ENCODE results near the gene GRIA1.

The GRIA1 gene

GRCh38 chr5:153794327-153794726, 303.9 kb downstream of the GRIA1 start:
- no CpG with 5 or more reads among the region's 10 CpGs for WGBS (ENCODE audit: extremely low coverage, insufficient coverage, insufficient read length)
- H3K18ac ChIP-seq (ENCODE audit: low read length): no peak overlapping the region
- H3K27ac ChIP-seq (ENCODE audit: low read depth, low read length): no peak overlapping the region

GRCh38 chr5:153796527-153796926, 306.1 kb downstream of the GRIA1 start:
- WGBS (ENCODE audit: extremely low coverage, insufficient coverage, insufficient read length): no CpG with 5 or more reads among the region's 2 CpGs
- no peak for DNase-seq

More at GRCh38 chr5:153794327-153794726, 303.9 kb downstream of the GRIA1 start:
- H3K4me1 ChIP-seq (ENCODE audit: control insufficient read depth in 1 of 2, insufficient read depth in 2 of 2, low read length in 2 of 2): no peaks in the 10 kb centered on the region
- H4K12ac ChIP-seq (ENCODE audit: low read depth, low read length): no peak overlapping the region
- no peaks in the 10 kb centered on the region for H3K9me3 ChIP-seq (ENCODE audit: insufficient read depth, low read depth, low read length)
- no peak overlapping the region for H2BK12ac ChIP-seq (ENCODE audit: low read length)
- no peak overlapping the region for H2AFZ ChIP-seq (ENCODE audit: insufficient read depth, low read length, poor library complexity)
- no peak overlapping the region for H3K14ac ChIP-seq (ENCODE audit: low read length)
- no peak overlapping the region for H2BK5ac ChIP-seq (ENCODE audit: low read depth, low read length, poor library complexity)
- no peak overlapping the region for H3K9ac ChIP-seq (ENCODE audit: low read length)
- no peaks in the 10 kb centered on the region for H3K27me3 ChIP-seq (ENCODE audit: insufficient read depth, low read length)
- no peaks in the 10 kb centered on the region for H3K79me1 ChIP-seq (ENCODE audit: low read length)
- no peak overlapping the region for H3K23ac ChIP-seq (ENCODE audit: low read length)
- H3K36me3 ChIP-seq (ENCODE audit: control insufficient read depth in 1 of 2, insufficient read depth in 2 of 2, low read length in 2 of 2): no peaks in the 10 kb centered on the region
- H2BK120ac ChIP-seq (ENCODE audit: insufficient read depth, low read length, poor library complexity): no peak overlapping the region
- H4K8ac ChIP-seq (ENCODE audit: low read depth, low read length): no peak overlapping the region
- H2AK5ac ChIP-seq (ENCODE audit: low read length): no peak overlapping the region
- no peak overlapping the region for H3K4me3 ChIP-seq (ENCODE audit: low read depth, low read length)
- no peak overlapping the region for H4K91ac ChIP-seq (ENCODE audit: low read depth, low read length)
- no peak overlapping the region for H3K4ac ChIP-seq (ENCODE audit: low read depth, low read length)
- no peak for DNase-seq
- H3K4me2 ChIP-seq (ENCODE audit: low read length): no peak overlapping the region
- no peaks in the 10 kb centered on the region for H3K79me2 ChIP-seq (ENCODE audit: control insufficient read depth, insufficient read depth, low read length, poor library complexity)

GRCh38 chr5:153797484-153797883, 307.0 kb downstream of the GRIA1 start:
- no peak overlapping the region for H2BK12ac ChIP-seq (ENCODE audit: low read length)
- no peak overlapping the region for H2BK120ac ChIP-seq (ENCODE audit: insufficient read depth, low read length, poor library complexity)
- H2AK5ac ChIP-seq (ENCODE audit: low read length): no peak overlapping the region
- no peak overlapping the region for H3K18ac ChIP-seq (ENCODE audit: low read length)
- H3K79me1 ChIP-seq (ENCODE audit: low read length): no peaks in the 10 kb centered on the region
- H3K36me3 ChIP-seq (ENCODE audit: control insufficient read depth in 1 of 2, insufficient read depth in 2 of 2, low read length in 2 of 2): no peaks in the 10 kb centered on the region
- no peak overlapping the region for H3K4ac ChIP-seq (ENCODE audit: low read depth, low read length)
- no peak overlapping the region for H3K9ac ChIP-seq (ENCODE audit: low read length)
- H3K9me3 ChIP-seq (ENCODE audit: insufficient read depth, low read depth, low read length): peaks cover 4% of the 10 kb centered on the region
- no peaks in the 10 kb centered on the region for H3K27me3 ChIP-seq (ENCODE audit: insufficient read depth, low read length)
- H3K27ac ChIP-seq (ENCODE audit: low read depth, low read length): no peak overlapping the region
- no peak overlapping the region for H2AFZ ChIP-seq (ENCODE audit: insufficient read depth, low read length, poor library complexity)
- H3K14ac ChIP-seq (ENCODE audit: low read length): no peak overlapping the region
- H3K4me3 ChIP-seq (ENCODE audit: low read depth, low read length): no peak overlapping the region
- WGBS (ENCODE audit: extremely low coverage, insufficient coverage, insufficient read length): no CpG with 5 or more reads among the region's 3 CpGs
- DNase-seq: no peak
- no peak overlapping the region for H3K23ac ChIP-seq (ENCODE audit: low read length)
- H2BK5ac ChIP-seq (ENCODE audit: low read depth, low read length, poor library complexity): no peak overlapping the region
- H3K79me2 ChIP-seq (ENCODE audit: control insufficient read depth, insufficient read depth, low read length, poor library complexity): no peaks in the 10 kb centered on the region
- H3K4me2 ChIP-seq (ENCODE audit: low read length): no peak overlapping the region
- no peak overlapping the region for H4K8ac ChIP-seq (ENCODE audit: low read depth, low read length)
- no peaks in the 10 kb centered on the region for H3K4me1 ChIP-seq (ENCODE audit: control insufficient read depth in 1 of 2, insufficient read depth in 2 of 2, low read length in 2 of 2)
- H4K91ac ChIP-seq (ENCODE audit: low read depth, low read length): no peak overlapping the region
- no peak overlapping the region for H4K12ac ChIP-seq (ENCODE audit: low read depth, low read length)

More at GRCh38 chr5:153796527-153796926, 306.1 kb downstream of the GRIA1 start:
- H3K4me1 ChIP-seq (ENCODE audit: control insufficient read depth in 1 of 2, insufficient read depth in 2 of 2, low read length in 2 of 2): no peaks in the 10 kb centered on the region
- H3K27me3 ChIP-seq (ENCODE audit: insufficient read depth, low read length): no peaks in the 10 kb centered on the region
- no peak overlapping the region for H2AFZ ChIP-seq (ENCODE audit: insufficient read depth, low read length, poor library complexity)
- peaks cover 4% of the 10 kb centered on the region for H3K9me3 ChIP-seq (ENCODE audit: insufficient read depth, low read depth, low read length)
- no peak overlapping the region for H4K91ac ChIP-seq (ENCODE audit: low read depth, low read length)
- H4K8ac ChIP-seq (ENCODE audit: low read depth, low read length): no peak overlapping the region
- no peak overlapping the region for H2BK12ac ChIP-seq (ENCODE audit: low read length)
- no peak overlapping the region for H3K9ac ChIP-seq (ENCODE audit: low read length)
- H3K18ac ChIP-seq (ENCODE audit: low read length): no peak overlapping the region
- no peaks in the 10 kb centered on the region for H3K79me1 ChIP-seq (ENCODE audit: low read length)
- H2AK5ac ChIP-seq (ENCODE audit: low read length): no peak overlapping the region
- no peak overlapping the region for H4K12ac ChIP-seq (ENCODE audit: low read depth, low read length)
- H3K14ac ChIP-seq (ENCODE audit: low read length): no peak overlapping the region
- H3K36me3 ChIP-seq (ENCODE audit: control insufficient read depth in 1 of 2, insufficient read depth in 2 of 2, low read length in 2 of 2): no peaks in the 10 kb centered on the region
- no peak overlapping the region for H3K4me3 ChIP-seq (ENCODE audit: low read depth, low read length)
- no peak overlapping the region for H3K4me2 ChIP-seq (ENCODE audit: low read length)
- H3K23ac ChIP-seq (ENCODE audit: low read length): no peak overlapping the region
- H3K27ac ChIP-seq (ENCODE audit: low read depth, low read length): no peak overlapping the region
- no peak overlapping the region for H3K4ac ChIP-seq (ENCODE audit: low read depth, low read length)
- no peak overlapping the region for H2BK5ac ChIP-seq (ENCODE audit: low read depth, low read length, poor library complexity)
- H3K79me2 ChIP-seq (ENCODE audit: control insufficient read depth, insufficient read depth, low read length, poor library complexity): no peaks in the 10 kb centered on the region
- no peak overlapping the region for H2BK120ac ChIP-seq (ENCODE audit: insufficient read depth, low read length, poor library complexity)

GRCh38 chr5:153798830-153799229, 308.4 kb downstream of the GRIA1 start:
- Histone ChIP-seq H4K91ac (ENCODE audit: low read depth, low read length) (no peak overlapping the region), H3K14ac (ENCODE audit: low read length) (no peak overlapping the region), H4K12ac (ENCODE audit: low read depth, low read length) (no peak overlapping the region), H3K23ac (ENCODE audit: low read length) (no peak overlapping the region), H3K4me2 (ENCODE audit: low read length) (no peak overlapping the region), H4K8ac (ENCODE audit: low read depth, low read length) (no peak overlapping the region), H3K4me3 (ENCODE audit: low read depth, low read length) (no peak overlapping the region), H3K79me1 (ENCODE audit: low read length) (no peaks in the 10 kb centered on the region), H2AFZ (ENCODE audit: insufficient read depth, low read length, poor library complexity) (no peak overlapping the region), H3K4ac (ENCODE audit: low read depth, low read length) (no peak overlapping the region), H3K4me1 (ENCODE audit: control insufficient read depth in 1 of 2, insufficient read depth in 2 of 2, low read length in 2 of 2) (no peaks in the 10 kb centered on the region), H3K9me3 (ENCODE audit: insufficient read depth, low read depth, low read length) (peaks cover 4% of the 10 kb centered on the region), H3K27me3 (ENCODE audit: insufficient read depth, low read length) (no peaks in the 10 kb centered on the region), H3K9ac (ENCODE audit: low read length) (no peak overlapping the region), H2BK12ac (ENCODE audit: low read length) (no peak overlapping the region), H2AK5ac (ENCODE audit: low read length) (no peak overlapping the region), H3K36me3 (ENCODE audit: control insufficient read depth in 1 of 2, insufficient read depth in 2 of 2, low read length in 2 of 2) (no peaks in the 10 kb centered on the region), H3K27ac (ENCODE audit: low read depth, low read length) (no peak overlapping the region), H2BK120ac (ENCODE audit: insufficient read depth, low read length, poor library complexity) (no peak overlapping the region), H3K79me2 (ENCODE audit: control insufficient read depth, insufficient read depth, low read length, poor library complexity) (no peaks in the 10 kb centered on the region), H3K18ac (ENCODE audit: low read length) (no peak overlapping the region), H2BK5ac (ENCODE audit: low read depth, low read length, poor library complexity) (no peak overlapping the region)
- WGBS (ENCODE audit: extremely low coverage, insufficient coverage, insufficient read length): no CpG with 5 or more reads among the region's 5 CpGs
- DNase-seq: no peak
